Kidney (tissue), 14 donors: ENCODE results near the gene STUB1. TPM values are rescaled to one million over a fixed set of nuclear protein-coding genes. Genes with fewer than 3 reads are reported as not detected.

Experiments
- DNase-seq, 5 donors: peaks; one replicate each; pipeline ENCODE4 v3.0.0-alpha.2; 2013 to 2020
- FAIRE-seq: peaks from 2 replicates; lab custom pipeline; 2012; peaks lifted over from hg19 to GRCh38; lab: Jason Lieb, UNC
- H3K27ac ChIP-seq, 2 donors: one replicate each; pipeline ENCODE4 v1.7.0; 2013; ENCODE audit warnings: low read depth in 2 of 2, low read length in 2 of 2, inconsistent platforms in 1 of 2
- H3K27me3 ChIP-seq: one replicate; pipeline ENCODE4 v1.7.1; 2013; ENCODE audit warnings: low read length, inconsistent platforms; ENCODE audit not compliant: control insufficient read depth, insufficient read depth
- H3K36me3 ChIP-seq, 3 donors: one replicate each; pipeline versions ENCODE4 v1.7.0 to v1.7.1; 2013; ENCODE audit warnings: low read length in 3 of 3, control low read depth in 1 of 3, inconsistent platforms in 1 of 3; ENCODE audit not compliant: insufficient read depth in 3 of 3, control insufficient read depth in 2 of 3
- H3K4me1 ChIP-seq, 3 donors: one replicate each; pipeline versions ENCODE4 v1.7.0 to v1.7.1; 2013; ENCODE audit warnings: low read length in 3 of 3, inconsistent platforms in 1 of 3, low read depth in 1 of 3; ENCODE audit not compliant: control insufficient read depth in 2 of 3, insufficient read depth in 2 of 3
- H3K4me3 ChIP-seq, 3 donors: one replicate each; pipeline versions ENCODE4 v1.7.0 to v1.8.1; 2013; ENCODE audit warnings: low read length in 3 of 3, control low read depth in 1 of 3, inconsistent platforms in 1 of 3
- H3K9ac ChIP-seq, 3 donors: one replicate each; pipeline versions ENCODE4 v1.7.0 to v1.7.1; 2013; ENCODE audit warnings: low read length in 3 of 3, control low read depth in 1 of 3, inconsistent platforms in 1 of 3
- H3K9me3 ChIP-seq, 3 donors: one replicate each; pipeline versions ENCODE4 v1.7.0 to v1.7.1; 2013; ENCODE audit warnings: low read length in 3 of 3, control low read depth in 1 of 3, inconsistent platforms in 1 of 3; ENCODE audit not compliant: control insufficient read depth in 2 of 3, insufficient read depth in 1 of 3
- intact Hi-C: fragments of 100-400 bp; cut with DNase I; formaldehyde crosslinking; loops from one replicate; pipeline ENCODE4 v1.11.1; 2022
- polyA plus RNA-seq: library from polyadenylated mRNA; stranded (reverse); fragments of 350-450 nt; fragmentation: Illumina TruSeq; extraction: RNeasy Lipid Tissue Mini Kit (QIAGEN cat#74804); gene quantifications from one replicate; pipeline ENCODE4 v1.2.3, GENCODE V29; 2014; ENCODE audit warnings: low read depth, low replicate concordance; ENCODE audit not compliant: insufficient read depth
- total RNA-seq: library from RNA; stranded (reverse); fragmentation: NEBNext Ultra II Directional; extraction: Animal tissue kit (Norgen Biotek cat#: 25700); gene quantifications from one replicate; pipeline ENCODE4 v1.2.1, GENCODE V29; 2021
- TF ChIP-seq, protein P1 (sequence below): IDR thresholded peaks from 3 replicates; pipeline ENCODE4 v1.5.1; 2012; ENCODE audit warnings: mild to moderate bottlenecking, moderate library complexity, borderline replicate concordance; ENCODE audit not compliant: insufficient read depth; ENCODE audit errors: extremely low read depth
- donor health status: control.
- donor health status: control.
- donor health status: control.
- donor health status: control.
- donor health status: control.
- donor health status: DM: yes; HTN: yes; CAD: no.
- donor health status: Normal renal cell carcinoma (clear cell type).

STUB1 gene
- total and polyA plus RNA-seq, 2 donors from 2014 or later = 92.9 to 218 TPM

DNA sequence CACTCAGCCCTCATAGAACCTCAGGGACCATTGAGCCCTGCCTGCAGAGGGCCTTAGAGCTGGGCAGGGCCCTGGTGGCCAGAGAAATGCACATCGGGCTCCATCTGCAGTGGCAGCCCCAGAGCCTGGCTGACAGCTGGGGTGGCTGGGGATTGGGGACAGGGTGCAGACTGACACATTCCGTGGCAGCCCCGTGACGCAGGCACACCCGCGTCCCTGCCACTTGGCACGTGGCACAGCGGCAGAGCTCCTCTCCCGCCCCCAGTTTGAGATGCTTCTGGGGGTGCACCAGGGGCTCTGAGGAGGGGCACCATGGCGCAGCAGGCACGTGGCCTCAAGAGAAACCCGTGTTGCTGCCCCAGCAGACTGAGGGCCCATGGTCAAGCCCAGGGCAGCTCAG is 23.2 kb downstream of the STUB1 start:
- peaks cover 25% of the 10 kb centered on the region for H3K27me3 ChIP-seq
- H3K27ac ChIP-seq = no peak overlapping the region
- H3K4me3 ChIP-seq = no peak overlapping the region
- H3K36me3 ChIP-seq = no peaks in the 10 kb centered on the region
- no peaks in the 10 kb centered on the region for H3K9me3 ChIP-seq
- intact Hi-C loops = no loop called here
- no peak for DNase-seq
- H3K4me1 ChIP-seq = no peaks in the 10 kb centered on the region
- no peak for FAIRE-seq
- no peak overlapping the region for H3K9ac ChIP-seq
- TF ChIP-seq, protein P1, sequence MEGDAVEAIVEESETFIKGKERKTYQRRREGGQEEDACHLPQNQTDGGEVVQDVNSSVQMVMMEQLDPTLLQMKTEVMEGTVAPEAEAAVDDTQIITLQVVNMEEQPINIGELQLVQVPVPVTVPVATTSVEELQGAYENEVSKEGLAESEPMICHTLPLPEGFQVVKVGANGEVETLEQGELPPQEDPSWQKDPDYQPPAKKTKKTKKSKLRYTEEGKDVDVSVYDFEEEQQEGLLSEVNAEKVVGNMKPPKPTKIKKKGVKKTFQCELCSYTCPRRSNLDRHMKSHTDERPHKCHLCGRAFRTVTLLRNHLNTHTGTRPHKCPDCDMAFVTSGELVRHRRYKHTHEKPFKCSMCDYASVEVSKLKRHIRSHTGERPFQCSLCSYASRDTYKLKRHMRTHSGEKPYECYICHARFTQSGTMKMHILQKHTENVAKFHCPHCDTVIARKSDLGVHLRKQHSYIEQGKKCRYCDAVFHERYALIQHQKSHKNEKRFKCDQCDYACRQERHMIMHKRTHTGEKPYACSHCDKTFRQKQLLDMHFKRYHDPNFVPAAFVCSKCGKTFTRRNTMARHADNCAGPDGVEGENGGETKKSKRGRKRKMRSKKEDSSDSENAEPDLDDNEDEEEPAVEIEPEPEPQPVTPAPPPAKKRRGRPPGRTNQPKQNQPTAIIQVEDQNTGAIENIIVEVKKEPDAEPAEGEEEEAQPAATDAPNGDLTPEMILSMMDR = no peak

DNA sequence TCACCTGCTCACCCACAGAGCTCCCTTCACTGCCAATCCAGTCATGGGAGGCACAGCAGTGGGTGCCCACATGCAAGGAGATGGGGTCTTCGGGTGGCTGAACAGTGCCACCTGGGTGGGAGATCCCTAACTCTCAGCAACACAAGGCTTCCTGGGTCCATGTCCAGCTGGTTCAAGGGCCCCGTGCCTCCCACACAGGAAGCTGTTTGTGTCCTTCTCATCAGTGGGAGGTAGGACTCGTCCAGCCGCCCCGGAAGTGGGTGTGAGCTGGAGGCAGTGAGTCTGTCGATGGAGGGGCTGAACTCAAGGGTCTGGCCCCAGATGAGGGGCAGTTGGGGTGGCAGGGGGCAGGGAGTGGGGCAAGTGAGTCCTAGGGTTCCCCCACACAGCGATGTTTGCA is 23.8 kb downstream of the STUB1 start:
- TF ChIP-seq, protein P1 = no peak
- H3K4me3 ChIP-seq = no peak overlapping the region
- H3K27me3 ChIP-seq = peaks cover 26% of the 10 kb centered on the region
- intact Hi-C loops = no loop called here
- H3K27ac ChIP-seq = no peak overlapping the region
- no peak overlapping the region for H3K9ac ChIP-seq
- DNase-seq (no peak), FAIRE-seq (no peak)
- H3K36me3 ChIP-seq = no peaks in the 10 kb centered on the region
- H3K9me3 ChIP-seq = no peaks in the 10 kb centered on the region
- H3K4me1 ChIP-seq = no peaks in the 10 kb centered on the region

GRCh38 chr16:704552-705380 is 24.6 kb downstream of the STUB1 start:
- TF ChIP-seq, protein P1 = no peak
- H3K4me1 ChIP-seq = no peaks in the 10 kb centered on the region
- FAIRE-seq (no peak), DNase-seq (no peak)
- no peaks in the 10 kb centered on the region for H3K9me3 ChIP-seq
- H3K36me3 ChIP-seq = no peaks in the 10 kb centered on the region
- no peak overlapping the region for H3K9ac ChIP-seq
- H3K27me3 ChIP-seq = peaks cover 26% of the 10 kb centered on the region
- no peak overlapping the region for H3K4me3 ChIP-seq
- intact Hi-C loops = no loop called here
- no peak overlapping the region for H3K27ac ChIP-seq
